Stimulated activated CD8-positive, alpha-beta memory T cell treated with anti-CD3 and anti-CD28 coated beads, Interleukin-15, amount 100 ng/mL, for 48 hours (primary cell): ENCODE results near the gene CACNA1D.

Experiments used
- DNase-seq, 2 donors: peaks; one replicate each; pipeline ENCODE4 v3.0.0-alpha.2; 2020; ENCODE audit warnings: low read depth in 2 of 2

Gene CACNA1D

DNA sequence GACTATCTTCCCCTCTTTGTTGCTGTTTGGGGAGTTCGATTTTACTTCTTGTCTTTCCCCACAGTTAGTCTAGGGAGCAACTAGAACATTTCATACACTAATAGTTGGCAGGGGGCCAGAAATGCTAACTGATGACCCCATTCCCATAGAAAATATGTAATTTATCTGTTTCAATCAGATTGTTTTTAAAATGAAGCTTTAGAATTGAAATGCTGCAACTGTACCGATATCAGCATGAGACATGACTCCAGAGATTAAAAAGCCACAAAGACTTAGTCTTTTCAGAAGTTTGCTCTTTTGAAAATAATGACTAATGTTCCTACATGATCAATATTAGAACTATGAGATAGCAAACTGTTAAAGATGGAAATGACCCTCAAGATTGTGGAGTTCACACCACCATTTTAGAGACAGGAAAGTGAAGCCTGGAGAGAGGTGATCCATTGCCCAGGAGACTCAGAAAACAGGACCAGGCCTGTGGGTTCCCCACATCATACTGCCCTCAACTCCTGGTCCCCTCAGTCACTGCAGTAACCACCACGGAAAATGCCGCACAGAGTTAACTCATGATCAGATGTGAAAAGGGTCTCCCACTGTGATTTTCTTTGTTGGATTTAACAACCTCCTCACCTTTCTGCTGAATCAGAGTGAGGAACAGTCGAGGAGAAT, 221.5 kb downstream of the CACNA1D start:
- no peak for DNase-seq

DNA sequence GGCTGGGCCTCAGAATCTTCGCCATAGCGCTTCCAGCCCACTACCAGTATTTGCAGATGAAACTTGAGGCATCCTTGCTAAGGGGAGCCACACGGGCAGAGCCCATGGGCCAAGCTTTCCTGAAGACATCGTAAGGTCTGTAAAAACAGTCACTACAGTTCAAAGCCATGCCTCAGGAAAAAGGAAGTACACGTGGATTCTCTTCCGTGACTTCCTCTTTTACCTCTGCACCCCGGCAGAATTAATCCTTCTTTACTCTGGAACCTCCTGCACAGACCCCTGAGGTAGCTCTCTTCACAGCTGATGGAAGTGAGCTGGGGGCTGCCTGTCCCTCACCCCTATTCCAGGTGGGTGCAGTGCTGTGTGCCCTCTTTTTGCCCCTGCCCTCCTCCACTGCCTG, 222.6 kb downstream of the CACNA1D start:
- DNase-seq: no peak

DNA sequence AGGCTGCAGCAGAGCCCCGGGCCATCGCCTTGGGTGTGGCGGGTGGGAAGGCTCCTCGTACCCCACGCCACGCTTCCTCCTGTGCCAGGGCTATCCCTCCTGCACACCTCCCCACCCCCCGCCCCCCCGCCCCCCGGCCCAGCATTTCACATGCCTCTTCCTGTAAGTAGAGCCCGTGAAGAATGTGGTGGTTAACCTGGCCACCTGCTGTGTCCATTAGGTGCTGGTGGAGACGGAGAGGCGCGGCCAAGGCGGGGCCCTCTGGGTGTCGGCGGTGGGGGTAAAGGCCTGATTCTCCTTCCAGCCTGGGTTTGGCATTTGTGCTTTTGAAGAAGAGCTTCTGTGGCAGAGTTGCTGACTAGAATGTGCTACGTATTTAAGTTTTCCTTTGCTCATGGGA, 224.1 kb downstream of the CACNA1D start:
- DNase-seq: no peak

DNA sequence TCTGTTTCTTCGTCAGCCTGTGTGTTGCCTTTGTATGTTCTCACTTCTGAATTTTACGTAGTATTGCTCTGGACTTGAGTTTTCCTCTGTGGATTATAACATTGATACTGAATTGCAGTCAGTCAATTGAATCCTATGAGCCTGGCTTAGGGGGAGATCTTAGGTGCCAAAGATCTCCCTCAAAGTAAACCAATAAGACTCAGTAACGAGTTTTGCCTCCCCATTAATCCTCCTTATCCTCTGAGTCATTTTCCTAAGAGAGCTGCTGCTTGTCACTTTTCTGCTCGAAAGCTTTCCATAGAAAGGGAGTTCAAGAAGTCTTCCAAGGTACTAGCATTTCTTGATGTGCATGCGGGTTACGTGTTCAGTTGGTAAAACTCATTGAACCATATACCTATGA, 225.4 kb downstream of the CACNA1D start:
- no peak for DNase-seq

DNA sequence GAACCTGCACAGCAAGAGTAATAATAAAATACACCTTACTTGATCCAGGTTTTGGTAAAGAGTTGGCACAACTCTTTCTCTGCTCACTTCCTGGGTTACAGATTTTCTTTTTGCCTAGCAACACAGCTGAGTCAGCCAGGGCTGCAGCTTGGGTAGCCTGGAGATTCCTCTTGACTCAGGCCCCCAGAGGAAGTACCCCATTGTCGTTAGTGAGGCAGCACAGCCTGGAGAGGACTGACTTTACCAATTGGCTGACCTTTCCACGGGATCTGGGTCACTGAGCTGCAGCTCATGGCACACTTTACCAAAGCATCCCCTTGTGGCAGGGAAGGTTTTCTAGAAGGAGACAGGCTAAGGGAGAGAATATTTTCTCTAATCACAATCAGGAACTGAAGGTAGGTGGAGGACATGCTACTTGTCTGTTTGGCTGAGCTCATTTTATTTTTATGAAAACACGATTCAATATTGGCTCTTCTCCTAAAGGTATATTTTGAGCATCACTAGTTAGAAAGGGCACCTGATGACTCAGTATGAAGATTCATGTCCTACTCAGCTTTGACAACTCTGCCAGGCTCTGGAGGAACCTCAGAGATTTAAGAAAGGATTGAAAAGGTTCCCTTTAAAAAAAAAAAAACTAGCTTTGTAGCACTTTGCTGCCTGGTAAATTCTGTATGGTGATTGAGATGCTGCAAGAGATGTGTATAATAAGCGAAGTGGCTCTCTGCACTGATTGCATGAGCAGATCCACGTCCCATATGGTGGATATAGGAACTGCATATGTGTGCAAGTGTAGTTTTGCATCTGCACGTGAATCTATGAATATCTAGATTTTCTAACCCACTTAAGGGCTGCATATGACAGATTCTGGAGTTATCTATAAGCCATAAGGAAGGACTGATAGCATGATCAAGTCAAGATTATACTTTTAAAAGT, 227.0 kb downstream of the CACNA1D start:
- DNase-seq: no peak

DNA sequence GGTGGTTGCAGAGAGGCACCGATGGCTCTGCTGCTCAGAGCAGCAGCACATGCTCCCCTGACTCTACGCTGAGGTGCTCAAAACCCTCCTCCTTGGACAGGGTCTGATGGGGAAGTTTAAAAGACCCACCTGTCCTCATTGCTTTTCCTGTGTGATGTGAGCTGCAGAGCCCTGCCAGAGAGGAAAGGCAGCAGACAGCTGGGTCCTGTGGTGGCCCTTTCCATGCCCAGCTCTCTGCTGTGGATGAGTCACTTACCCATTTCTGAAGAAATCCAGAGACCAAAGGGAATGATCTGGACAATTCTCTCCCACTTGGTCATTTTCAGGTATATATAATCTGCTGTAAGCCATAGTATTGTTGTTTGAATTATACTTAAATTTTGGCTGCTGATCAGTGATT, 230.2 kb downstream of the CACNA1D start:
- no peak for DNase-seq

DNA sequence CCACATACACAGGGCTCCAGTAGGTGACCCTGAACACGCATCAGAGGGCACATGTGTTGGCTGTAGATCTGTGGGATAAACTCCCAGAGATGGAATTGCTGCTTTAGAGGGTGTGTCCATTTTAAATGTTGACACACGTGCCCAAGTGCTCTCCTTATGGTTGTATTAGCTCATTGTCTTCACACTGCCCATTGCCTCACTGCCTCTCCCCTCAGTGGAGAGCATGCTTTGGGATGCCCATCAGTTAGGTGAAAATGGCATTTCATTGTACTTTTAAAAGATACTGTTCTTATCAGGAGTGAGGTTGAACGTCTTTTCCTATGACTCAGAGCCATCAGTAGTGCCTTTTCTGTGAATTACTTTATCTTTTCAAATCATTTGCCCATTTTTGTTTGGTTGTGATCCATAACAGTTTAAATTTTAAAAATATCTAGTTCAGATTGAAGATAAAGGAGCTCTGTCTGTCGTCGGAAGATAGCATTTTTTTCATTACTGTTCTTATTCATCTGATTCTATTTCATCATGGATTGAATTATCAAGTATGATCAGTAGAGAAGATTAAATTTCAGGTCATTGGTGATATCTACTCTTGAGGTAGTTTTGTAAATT, 231.1 kb downstream of the CACNA1D start:
- DNase-seq: no peak

DNA sequence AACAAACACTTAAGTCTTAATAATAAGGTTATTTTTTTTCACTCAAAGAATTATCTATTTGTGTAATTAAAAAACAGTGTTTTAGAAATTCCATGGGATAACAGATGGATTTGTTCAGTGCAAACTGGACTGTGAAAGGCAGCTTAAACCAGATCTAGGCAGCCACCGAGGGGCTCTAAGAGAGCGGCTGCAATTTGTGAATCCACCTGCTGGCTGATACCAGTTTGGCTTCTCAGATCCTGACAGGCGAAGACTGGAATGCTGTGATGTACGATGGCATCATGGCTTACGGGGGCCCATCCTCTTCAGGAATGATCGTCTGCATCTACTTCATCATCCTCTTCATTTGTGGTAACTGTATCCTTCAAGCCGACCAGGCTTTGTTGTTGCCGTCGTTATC, 232.2 kb downstream of the CACNA1D start:
- DNase-seq: no peak

DNA sequence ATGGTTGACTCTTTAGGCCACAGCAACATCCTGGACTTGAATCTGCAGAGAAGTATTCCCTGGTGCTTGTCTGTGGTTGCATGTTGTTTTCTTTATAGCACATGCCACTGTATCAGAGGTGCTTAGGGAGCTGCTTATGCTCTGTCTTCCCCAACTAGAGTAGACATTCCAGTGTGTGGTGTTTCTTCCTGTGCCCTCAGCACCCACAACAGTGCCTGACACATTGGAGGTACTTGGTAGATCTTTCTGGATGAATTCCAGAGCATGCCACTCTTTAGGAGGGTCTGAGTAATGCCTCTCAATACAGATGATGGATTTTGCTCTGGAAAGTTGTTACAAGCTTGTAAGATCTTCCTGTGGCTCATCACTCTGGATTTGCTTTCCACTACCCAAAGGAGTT, 234.2 kb downstream of the CACNA1D start:
- DNase-seq: no peak

DNA sequence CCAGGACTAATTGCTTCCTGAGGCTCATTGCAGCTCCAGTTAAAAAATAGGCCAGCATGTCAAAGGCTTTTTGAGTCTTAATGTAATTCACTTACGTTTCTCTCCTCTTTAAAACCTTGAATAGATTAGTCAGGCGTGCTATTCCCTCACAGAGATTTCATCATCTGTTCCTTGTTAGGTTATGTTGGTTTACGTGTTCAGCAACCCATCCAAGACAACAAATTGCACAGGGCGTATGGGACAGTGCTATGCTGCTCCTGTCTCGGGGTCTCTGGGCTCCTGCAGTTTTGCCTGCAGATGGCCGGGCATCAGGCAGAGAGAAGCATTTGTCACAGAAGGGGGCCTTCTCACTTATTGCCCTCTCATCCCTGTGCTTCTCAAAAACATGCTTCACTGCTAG, 234.7 kb downstream of the CACNA1D start:
- no peak for DNase-seq

DNA sequence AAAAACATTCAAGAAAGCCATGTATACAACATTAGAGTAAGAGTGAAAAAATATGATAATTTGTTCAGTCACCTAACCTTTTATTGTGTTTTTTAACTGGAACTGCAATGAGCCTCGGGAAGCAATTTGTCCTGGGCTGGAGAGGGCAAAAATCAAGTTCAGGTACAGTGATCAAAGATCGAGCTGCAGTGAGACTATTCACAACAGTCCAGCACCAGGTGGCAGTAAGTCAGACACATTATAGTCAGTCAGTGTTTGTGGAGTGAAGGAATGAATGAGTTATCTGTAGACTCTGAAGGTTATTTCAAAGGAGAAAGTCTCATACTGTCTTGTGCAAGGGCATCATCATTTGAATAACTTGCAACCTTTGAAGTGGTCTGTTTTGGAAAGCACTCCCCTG, 235.2 kb downstream of the CACNA1D start:
- DNase-seq: no peak

DNA sequence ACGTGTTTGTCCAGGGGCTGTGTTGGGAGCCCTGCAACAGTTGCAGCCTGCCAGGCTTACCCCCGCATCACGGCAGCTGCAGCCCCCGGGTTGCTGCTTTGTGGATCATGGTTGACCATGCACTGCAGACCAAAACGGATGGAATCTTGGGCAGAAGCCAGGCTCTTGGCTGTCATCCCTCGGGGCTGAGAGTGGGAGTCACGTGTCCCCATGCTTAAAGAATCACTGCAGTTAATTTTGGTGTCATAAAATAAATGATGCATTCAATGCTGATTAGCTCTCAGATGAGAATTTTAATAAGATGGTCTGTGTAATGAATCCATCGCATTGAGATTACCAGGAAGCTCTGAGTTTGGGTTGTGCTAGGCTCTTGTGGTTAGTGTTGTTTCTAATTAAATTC, 236.2 kb downstream of the CACNA1D start:
- DNase-seq: no peak

DNA sequence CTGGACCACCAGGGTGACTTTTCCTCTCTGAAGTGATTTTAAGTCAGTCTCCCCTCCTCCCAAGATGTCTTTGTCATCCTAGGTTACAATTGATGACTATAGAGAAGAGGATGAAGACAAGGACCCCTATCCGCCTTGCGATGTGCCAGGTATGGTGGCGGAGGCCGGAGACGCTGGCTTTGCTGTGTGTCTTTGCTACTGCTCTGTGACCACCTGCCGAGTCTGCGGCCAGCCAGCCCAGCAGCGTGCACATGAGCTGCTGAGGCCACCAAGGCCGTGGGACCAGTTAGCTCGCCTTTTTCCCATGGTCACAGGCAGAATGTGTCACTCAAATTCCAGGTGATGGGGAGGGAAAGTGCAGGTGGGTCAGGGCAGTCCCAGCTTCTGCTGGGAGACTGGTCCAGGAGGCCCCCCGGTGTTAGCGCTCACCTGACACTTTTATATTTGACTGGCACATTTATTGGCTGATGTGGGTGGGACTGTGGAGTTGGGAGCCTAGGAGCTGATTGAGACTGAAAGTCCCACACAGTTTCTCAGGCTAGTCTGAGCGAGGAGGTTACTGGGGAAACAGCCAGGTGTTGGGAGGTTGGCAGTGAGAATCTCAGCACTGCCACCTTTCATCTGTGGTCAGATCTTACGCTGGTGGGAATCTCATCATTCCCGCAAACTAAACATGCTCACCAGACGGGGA, 237.7 kb downstream of the CACNA1D start:
- no peak for DNase-seq

DNA sequence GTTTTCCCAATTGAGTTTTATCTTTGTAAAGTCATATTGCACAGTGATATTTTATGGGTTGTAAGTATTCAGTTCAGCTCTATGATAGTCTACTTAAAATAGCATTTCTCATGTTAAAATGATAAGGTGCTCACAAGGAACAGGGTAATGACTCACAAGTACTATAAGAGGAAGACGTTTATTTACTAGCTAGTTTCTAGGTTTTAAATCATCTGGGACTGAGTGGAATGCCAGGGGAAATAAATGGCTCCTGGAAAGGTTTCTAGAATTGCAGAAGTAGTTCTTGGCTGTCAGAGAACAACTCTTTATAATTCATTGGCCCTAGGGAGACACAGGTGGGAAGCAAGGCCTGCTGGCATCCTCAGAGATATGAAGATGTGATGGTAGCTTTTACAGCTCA, 239.0 kb downstream of the CACNA1D start:
- DNase-seq: no peak

DNA sequence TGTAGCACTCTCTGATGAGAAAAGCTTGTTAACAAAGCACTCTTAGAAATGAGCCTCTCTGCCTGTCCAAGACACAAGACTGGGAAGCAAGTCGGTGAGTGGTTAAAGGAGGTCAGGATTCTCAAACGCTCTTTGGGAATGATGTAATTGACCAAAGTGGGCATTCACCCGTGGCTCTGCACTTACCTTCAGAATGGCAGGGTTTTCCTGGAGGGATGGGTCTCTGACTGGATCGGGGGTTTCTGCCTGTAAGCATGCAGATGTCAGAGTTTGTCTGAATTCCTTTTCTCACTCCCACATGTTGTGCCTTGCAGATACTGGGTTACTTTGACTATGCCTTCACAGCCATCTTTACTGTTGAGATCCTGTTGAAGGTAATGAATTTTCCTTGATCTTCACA, 245.6 kb downstream of the CACNA1D start:
- DNase-seq: no peak

DNA sequence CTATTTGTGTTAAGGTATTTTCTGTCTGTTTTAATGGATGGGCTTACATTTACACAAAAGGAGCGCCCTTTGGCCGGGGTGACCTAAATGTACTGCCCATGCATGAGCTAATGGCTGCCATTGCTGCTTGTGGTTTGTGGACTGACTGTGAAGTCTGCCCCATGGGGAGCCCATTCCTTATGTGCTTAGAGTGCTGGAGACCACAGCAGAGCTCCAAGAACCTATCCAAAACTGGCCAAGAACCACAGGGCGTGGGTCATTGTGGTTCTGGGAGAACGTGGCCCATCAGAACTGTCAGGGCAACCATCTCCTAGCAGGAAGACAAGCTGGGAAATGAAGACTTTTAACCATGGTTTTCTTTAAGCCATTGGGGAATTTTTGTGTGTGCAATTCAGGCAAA, 246.5 kb downstream of the CACNA1D start:
- DNase-seq: no peak

DNA sequence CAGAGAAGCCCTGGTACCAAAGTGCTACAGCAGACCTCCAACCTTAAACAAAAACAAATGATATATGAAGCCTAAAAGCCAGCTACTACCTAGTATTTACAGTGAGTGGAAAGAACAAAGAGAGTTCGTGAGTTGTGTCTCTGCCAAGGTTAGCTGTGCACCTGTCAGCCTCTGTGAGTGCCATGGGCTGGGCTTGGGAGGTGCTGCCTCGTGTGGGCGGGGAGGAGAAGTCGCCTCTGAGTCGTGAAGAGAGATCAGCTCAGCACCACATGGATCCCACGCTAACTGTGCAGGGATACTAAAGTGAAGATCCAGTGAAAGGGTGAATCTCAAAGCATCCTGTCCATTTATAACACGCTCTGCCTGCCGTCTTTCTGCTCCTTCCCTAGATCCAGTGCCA, 249.9 kb downstream of the CACNA1D start:
- DNase-seq: no peak

DNA sequence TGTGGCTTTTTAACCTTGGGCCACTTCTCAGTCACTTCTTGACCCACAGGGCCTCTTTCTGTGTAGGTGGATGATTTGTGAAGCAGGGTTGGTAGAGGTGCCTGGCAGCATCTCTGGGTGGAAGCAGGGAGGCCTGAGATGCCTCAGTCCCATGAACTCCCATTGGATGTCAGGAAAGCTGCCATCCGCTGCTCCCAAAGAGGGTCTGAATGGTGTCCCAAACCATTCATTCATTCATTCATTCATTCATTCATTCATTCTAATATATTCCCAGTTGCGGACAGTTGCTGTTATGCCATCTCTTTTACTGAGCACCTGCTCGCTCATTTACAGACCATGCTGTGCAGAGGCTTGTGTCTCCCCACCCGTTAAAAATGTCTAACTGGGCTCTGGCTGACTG, 253.1 kb downstream of the CACNA1D start:
- DNase-seq: no peak

DNA sequence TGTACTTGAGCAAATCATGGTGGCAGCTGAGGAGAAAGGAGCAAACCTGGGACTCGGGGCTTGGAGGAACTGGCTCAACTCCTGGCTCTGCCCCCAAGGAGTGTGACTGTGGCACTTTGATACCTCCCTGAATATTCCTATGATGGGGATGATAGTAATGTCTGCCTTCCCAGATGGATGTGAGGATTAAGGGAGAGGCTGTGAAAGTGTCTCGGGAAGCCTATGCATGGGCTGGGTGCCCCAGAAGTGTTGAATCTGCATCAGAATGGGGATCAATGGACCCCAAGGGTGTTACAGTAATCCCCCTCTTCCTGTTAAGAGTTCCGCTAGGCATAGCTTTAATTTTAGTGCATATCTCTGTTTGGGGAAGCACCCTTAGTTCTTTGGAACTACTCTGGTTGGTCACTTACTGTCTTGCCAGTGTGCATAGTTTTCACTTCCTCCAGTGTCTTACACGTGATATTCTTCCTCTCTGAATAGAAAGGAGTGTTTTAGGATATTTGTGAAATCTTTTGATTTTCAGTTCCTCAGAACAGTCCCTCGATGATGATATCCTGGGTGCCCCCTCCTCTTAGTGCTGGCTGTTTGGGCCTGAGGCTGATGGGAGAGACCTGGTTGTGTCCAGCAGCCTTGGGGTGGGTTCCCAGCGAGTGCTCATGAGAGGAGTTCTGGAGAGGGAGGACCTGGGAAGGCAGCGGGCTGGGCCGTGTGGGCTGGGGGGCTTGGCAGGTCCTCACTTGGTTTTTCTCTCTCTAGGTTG, 254.3 kb downstream of the CACNA1D start:
- DNase-seq: no peak

DNA sequence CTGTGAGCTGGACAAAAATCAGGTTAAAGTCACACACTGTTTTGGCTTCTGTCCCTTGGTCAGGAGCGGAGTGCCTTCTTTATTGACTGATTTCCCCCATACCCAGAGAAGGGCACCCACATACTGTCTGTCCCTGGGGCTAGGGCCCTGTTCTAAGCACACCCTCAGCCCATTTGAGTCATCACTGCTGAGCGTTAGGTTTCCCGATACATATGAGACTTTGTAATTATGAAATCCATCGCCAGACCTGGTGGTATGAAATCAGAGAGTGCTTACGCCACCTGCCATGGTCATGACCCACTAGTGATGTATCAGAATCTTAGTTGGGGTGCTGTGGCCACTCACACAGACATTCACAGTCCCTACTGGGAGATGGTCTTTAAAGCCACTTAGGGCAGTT, 255.0 kb downstream of the CACNA1D start:
- no peak for DNase-seq
